GM15510 (cell line): ENCODE results near the gene NPHP4.

Experiments used
- POLR2A ChIP-seq: IDR thresholded peaks from 3 replicates; pipeline ENCODE4 v1.6.1; 2011; ENCODE audit warnings: borderline replicate concordance; ENCODE audit not compliant: insufficient read length; ENCODE audit errors: extremely low read depth

NPHP4 gene

GRCh38 chr1:5840551-5841001 is 151.6 kb downstream of the NPHP4 start:
- TF ChIP-seq POLR2A: no peak

GRCh38 chr1:5839881-5840550 is 152.2 kb downstream of the NPHP4 start:
- no peak for TF ChIP-seq POLR2A

GRCh38 chr1:5839161-5839880 is 152.9 kb downstream of the NPHP4 start:
- TF ChIP-seq POLR2A: no peak

- TF ChIP-seq POLR2A: no peak
These were observed 154.1 kb downstream of the NPHP4 start for GRCh38 chr1:5837976-5838653.

- no peak for TF ChIP-seq POLR2A
These were observed 155.3 kb downstream of the NPHP4 start for GRCh38 chr1:5836776-5837440.

GRCh38 chr1:5835179-5835562 is 157.1 kb downstream of the NPHP4 start:
- TF ChIP-seq POLR2A: no peak

- TF ChIP-seq POLR2A: no peak
These were observed 157.6 kb downstream of the NPHP4 start for GRCh38 chr1:5834477-5835178.

GRCh38 chr1:5833911-5834310 is 158.3 kb downstream of the NPHP4 start:
- no peak for TF ChIP-seq POLR2A

GRCh38 chr1:5832916-5833895 is 159.0 kb downstream of the NPHP4 start:
- TF ChIP-seq POLR2A: no peak

GRCh38 chr1:5831600-5832335 is 160.5 kb downstream of the NPHP4 start:
- no peak for TF ChIP-seq POLR2A

- TF ChIP-seq POLR2A: no peak
These were observed 161.2 kb downstream of the NPHP4 start for GRCh38 chr1:5830771-5831599.

GRCh38 chr1:5829414-5829813 is 162.8 kb downstream of the NPHP4 start:
- no peak for TF ChIP-seq POLR2A
